Ovary (tissue), 9 donors: Measurements from ENCODE around the gene UST. TPM values are rescaled to one million over a fixed set of nuclear protein-coding genes. Genes with fewer than 3 reads are reported as not detected.
"Not testable (repeated sequence)": the region's sequence is repeated elsewhere in the genome, so short reads cannot be mapped to it uniquely, and the experiment has no call there.

ENCODE experiments used
- DNase-seq, 5 donors: peaks; one replicate each; pipeline ENCODE4 v3.0.0-alpha.2; 2019 to 2020
- H3K27ac ChIP-seq, 2 donors: fragments of 200-600 bp; one replicate each; pipeline versions ENCODE4 v1.5.1 to v1.8.0; 2019 to 2022
- H3K27me3 ChIP-seq: fragments of 200-600 bp; one replicate; pipeline ENCODE4 v1.8.0; 2022
- H3K36me3 ChIP-seq: fragments of 200-600 bp; sonication (generic); one replicate; pipeline ENCODE4 v1.5.1; 2019
- H3K4me1 ChIP-seq: one replicate; pipeline ENCODE4 v1.8.1; 2013; ENCODE audit warnings: mild to moderate bottlenecking, moderate library complexity; ENCODE audit not compliant: insufficient read depth
- H3K4me3 ChIP-seq: fragments of 200-600 bp; sonication (generic); one replicate; pipeline ENCODE4 v1.5.1; 2017
- H3K9me3 ChIP-seq, 2 donors: fragments of 200-600 bp in 1 of 2; sonication (generic) in 1 of 2; one replicate each; pipeline versions ENCODE4 v1.5.1 to v1.8.1; 2013 to 2019; ENCODE audit warnings: mild to moderate bottlenecking in 1 of 2, moderate library complexity in 1 of 2
- CTCF ChIP-seq, 3 donors: fragments of 450-650 bp in 2 of 3; fragments of 200-600 bp in 1 of 3; IDR thresholded peaks; one replicate each; pipeline versions ENCODE4 v1.5.1 to v1.8.0; 2016 to 2022; ENCODE audit warnings: antibody characterized with exemption in 3 of 3, mild to moderate bottlenecking in 1 of 3
- EP300 ChIP-seq: sonication (generic); formaldehyde crosslinking; IDR thresholded peaks from one replicate; pipeline ENCODE4 v1.6.1; 2017; ENCODE audit warnings: antibody characterized with exemption
- POLR2A ChIP-seq: fragments of 450-650 bp; IDR thresholded peaks from one replicate; pipeline ENCODE4 v1.6.1; 2017; ENCODE audit warnings: antibody characterized with exemption, mild to moderate bottlenecking, moderate library complexity
- WGBS, 3 donors: extraction: QIAGEN DNeasy Blood & Tissue Kit in 1 of 3; methylation state at CpG; one replicate each; pipeline versions ENCODE4 v1.1.5 to v1.1.7; 2013 to 2017; 5-methylcytosine and 5-hydroxymethylcytosine counted together
- intact Hi-C, 4 donors: fragments of 100-400 bp; cut with DNase I; formaldehyde crosslinking; loops; one replicate each; pipeline versions ENCODE4 v1.11.0 to v1.15.1; 2022 to 2023
- polyA plus RNA-seq, 2 donors: library from polyadenylated mRNA; stranded (reverse); fragments of 200-250 nt in 1 of 2; fragments of 350-450 nt in 1 of 2; fragmentation: Illumina TruSeq in 1 of 2; extraction: RNeasy Lipid Tissue Mini Kit (QIAGEN cat#74804) in 1 of 2; gene quantifications; one replicate each; pipeline ENCODE4 v1.2.3, GENCODE V29; 2013 to 2014
- total RNA-seq, 7 donors: library from RNA; depleted of rRNA in 2 of 7; stranded (reverse); fragments of >200 nt in 2 of 7; fragmentation: NEBNext Ultra II Directional in 3 of 7; extraction: Animal tissue kit (Norgen Biotek cat#: 25700) in 3 of 7; gene quantifications; one replicate each; pipeline versions ENCODE4 v1.1.0 to v1.2.4, GENCODE V29; 2016 to 2023
- donor health status: DM: no; HTN: no; CAD: no; lungs with moderate emphysema.
- donor health status: DM: no; HTN: no; CAD: no.
- donor health status: Bipolar disorder and iron deficiency.
- donor health status: DM: yes; HTN: yes; CAD: no.
- donor health status: DM: no; HTN: no; CAD: no.
- donor health status: DM: yes; HTN: yes; CAD: no.

UST gene
- total and polyA plus RNA-seq, 9 donors = 11.8 to 20.1 (median 16.5) TPM

GRCh38 chr6:148775161-148775560 lies 28.3 kb downstream of the UST start:
- DNase-seq = no peak
- peaks cover 11% of the 10 kb centered on the region for H3K4me1 ChIP-seq

GRCh38 chr6:148776321-148777308 lies 29.8 kb downstream of the UST start:
- Histone ChIP-seq H3K9me3 (no peaks in the 10 kb centered on the region), H3K4me3 (no peak overlapping the region), H3K27me3 (no peaks in the 10 kb centered on the region), H3K36me3 (no peaks in the 10 kb centered on the region), H3K4me1 (peaks cover 10% of the 10 kb centered on the region), H3K27ac (peak overlapping the region in 1 of 2 donors; percentile 8)
- intact Hi-C loops = loop anchor here in 1 of 4 donors (10.0 kb wide), 1 partner anchor 568 kb away; no protein-coding TSS in a partner anchor
- TF ChIP-seq CTCF (IDR thresholded peaks at IDR 0.05) (no peak), POLR2A (no peak), EP300 (no peak)
- WGBS, 3 donors = 11 to 15% (median 14%) methylated on average over 15 of the region's 15 CpGs
- DNase-seq = peak in 1 of 5 donors; percentile 24

More at GRCh38 chr6:148775161-148775560, 28.3 kb downstream of the UST start:
- H3K27me3 ChIP-seq = no peaks in the 10 kb centered on the region
- no peaks in the 10 kb centered on the region for H3K9me3 ChIP-seq
- H3K27ac ChIP-seq = no peak overlapping the region
- no peaks in the 10 kb centered on the region for H3K36me3 ChIP-seq
- WGBS, 3 donors = 80 to 86% (median 84%) methylated on average over 6 of the region's 6 CpGs
- intact Hi-C loops = loop anchor here in 1 of 4 donors (10.0 kb wide), 1 partner anchor 570 kb away; no protein-coding TSS in a partner anchor
- H3K4me3 ChIP-seq = no peak overlapping the region
- TF ChIP-seq EP300 (no peak), CTCF (IDR thresholded peaks at IDR 0.05) (no peak), POLR2A (no peak)

- no peaks in the 10 kb centered on the region for H3K36me3 ChIP-seq
- intact Hi-C loops = loop anchor here in 1 of 4 donors (10.0 kb wide), 1 partner anchor 566 kb away; no protein-coding TSS in a partner anchor
- H3K4me3 ChIP-seq = no peak overlapping the region
- no peak for DNase-seq
- no peaks in the 10 kb centered on the region for H3K27me3 ChIP-seq
- 77 to 84% (median 82%) methylated on average over 6 of the region's 6 CpGs for WGBS, 3 donors
- TF ChIP-seq POLR2A (no peak), CTCF (IDR thresholded peaks at IDR 0.05) (no peak), EP300 (no peak)
- H3K27ac ChIP-seq = no peak overlapping the region
- peaks cover 10% of the 10 kb centered on the region for H3K4me1 ChIP-seq
- no peaks in the 10 kb centered on the region for H3K9me3 ChIP-seq
These were observed 32.3 kb downstream of the UST start for GRCh38 chr6:148779142-148779562.

- intact Hi-C loops, H3K4me3 ChIP-seq, H3K36me3 ChIP-seq, H3K27me3 ChIP-seq, DNase-seq, H3K27ac ChIP-seq, H3K4me1 ChIP-seq, H3K9me3 ChIP-seq: not testable (repeated sequence)
- 95 to 100% (median 98%) methylated on average over 1 of the region's 1 CpG for WGBS, 3 donors
These were observed 33.6 kb downstream of the UST start for GRCh38 chr6:148780423-148780822.
